Upper lobe of left lung (tissue), 4 donors: Measurements from ENCODE around the gene CCDC126.

Source experiments
- CTCF ChIP-seq, 6 experiments: fragments of 450-650 bp in 4 of 6; fragments of 200-600 bp in 2 of 6; sonication (generic) in 2 of 6; IDR thresholded peaks; one replicate each; pipeline ENCODE4 v1.5.1; 2016 to 2019; ENCODE audit warnings: antibody characterized with exemption in 6 of 6
- EP300 ChIP-seq, 4 donors: sonication (generic); formaldehyde crosslinking; IDR thresholded peaks; one replicate each; pipeline ENCODE4 v1.5.1; 2017; ENCODE audit warnings: antibody characterized with exemption in 4 of 4, control low read depth in 2 of 4

GRCh38 chr7:23685731-23686130 is 88.5 kb downstream of the CCDC126 start:
- TF ChIP-seq CTCF (IDR thresholded peaks at IDR 0.05) (no peak), EP300 (IDR thresholded peaks at IDR 0.05) (no peak)
